ENCODE results near the gene LST1. TPM values are rescaled to one million over a fixed set of nuclear protein-coding genes. Genes with fewer than 3 reads are reported as not detected.

LST1 gene
- total RNA-seq, 4 donors from 2014 or later, result 1.6 to 22.3 (median 4.1) TPM; not detected in 1

DNA sequence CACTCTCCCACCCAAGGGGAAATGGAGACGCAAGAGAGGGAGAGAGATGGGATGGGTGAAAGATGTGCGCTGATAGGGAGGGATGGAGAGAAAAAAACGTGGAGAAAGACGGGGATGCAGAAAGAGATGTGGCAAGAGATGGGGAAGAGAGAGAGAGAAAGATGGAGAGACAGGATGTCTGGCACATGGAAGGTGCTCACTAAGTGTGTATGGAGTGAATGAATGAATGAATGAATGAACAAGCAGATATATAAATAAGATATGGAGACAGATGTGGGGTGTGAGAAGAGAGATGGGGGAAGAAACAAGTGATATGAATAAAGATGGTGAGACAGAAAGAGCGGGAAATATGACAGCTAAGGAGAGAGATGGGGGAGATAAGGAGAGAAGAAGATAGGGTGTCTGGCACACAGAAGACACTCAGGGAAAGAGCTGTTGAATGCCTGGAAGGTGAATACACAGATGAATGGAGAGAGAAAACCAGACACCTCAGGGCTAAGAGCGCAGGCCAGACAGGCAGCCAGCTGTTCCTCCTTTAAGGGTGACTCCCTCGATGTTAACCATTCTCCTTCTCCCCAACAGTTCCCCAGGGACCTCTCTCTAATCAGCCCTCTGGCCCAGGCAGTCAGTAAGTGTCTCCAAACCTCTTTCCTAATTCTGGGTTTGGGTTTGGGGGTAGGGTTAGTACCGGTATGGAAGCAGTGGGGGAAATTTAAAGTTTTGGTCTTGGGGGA lies 10.0 kb upstream of the LST1 start:
- Histone ChIP-seq H3K4me1 (peaks cover 0 to 5% of the 10 kb centered on the region in 2 donors), H3K9me3 (no peaks in the 10 kb centered on the region), H3K36me3 (no peaks in the 10 kb centered on the region), H3K4me3 (peak overlapping the region in 2 of 4 donors; percentile 22 to 44), H3K27ac (peak overlapping the region in 2 of 4 donors; percentile 58 to 61), H3K27me3 (no peaks in the 10 kb centered on the region)
- TF ChIP-seq, protein P1, sequence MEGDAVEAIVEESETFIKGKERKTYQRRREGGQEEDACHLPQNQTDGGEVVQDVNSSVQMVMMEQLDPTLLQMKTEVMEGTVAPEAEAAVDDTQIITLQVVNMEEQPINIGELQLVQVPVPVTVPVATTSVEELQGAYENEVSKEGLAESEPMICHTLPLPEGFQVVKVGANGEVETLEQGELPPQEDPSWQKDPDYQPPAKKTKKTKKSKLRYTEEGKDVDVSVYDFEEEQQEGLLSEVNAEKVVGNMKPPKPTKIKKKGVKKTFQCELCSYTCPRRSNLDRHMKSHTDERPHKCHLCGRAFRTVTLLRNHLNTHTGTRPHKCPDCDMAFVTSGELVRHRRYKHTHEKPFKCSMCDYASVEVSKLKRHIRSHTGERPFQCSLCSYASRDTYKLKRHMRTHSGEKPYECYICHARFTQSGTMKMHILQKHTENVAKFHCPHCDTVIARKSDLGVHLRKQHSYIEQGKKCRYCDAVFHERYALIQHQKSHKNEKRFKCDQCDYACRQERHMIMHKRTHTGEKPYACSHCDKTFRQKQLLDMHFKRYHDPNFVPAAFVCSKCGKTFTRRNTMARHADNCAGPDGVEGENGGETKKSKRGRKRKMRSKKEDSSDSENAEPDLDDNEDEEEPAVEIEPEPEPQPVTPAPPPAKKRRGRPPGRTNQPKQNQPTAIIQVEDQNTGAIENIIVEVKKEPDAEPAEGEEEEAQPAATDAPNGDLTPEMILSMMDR (IDR thresholded peaks at IDR 0.05 in 4 of 5, conservative IDR thresholded peaks at IDR 0.05 in 1 of 5), result no peak
- no peak for TF ChIP-seq POLR2A (IDR thresholded peaks at IDR 0.05)
- no peak for DNase-seq
- intact Hi-C loops (cut with DNase I; ENCODE audit: low total_unique reads), result no loop called here
- no peak for ATAC-seq
- in situ Hi-C loops (cut with MboI; ENCODE audit: low sequenced_read_pairs in 4 of 4), result no loop called here

GRCh38 chr6:31576897-31577578 lies 9.0 kb upstream of the LST1 start:
- TF ChIP-seq, protein P1 (IDR thresholded peaks at IDR 0.05 in 4 of 5, conservative IDR thresholded peaks at IDR 0.05 in 1 of 5), result no peak
- no peak for TF ChIP-seq POLR2A (IDR thresholded peaks at IDR 0.05)
- no peak for ATAC-seq
- H3K9me3 ChIP-seq, result no peaks in the 10 kb centered on the region
- H3K27ac ChIP-seq, result no peak overlapping the region
- H3K4me1 ChIP-seq, result peaks cover 0 to 5% of the 10 kb centered on the region in 2 donors
- H3K27me3 ChIP-seq, result no peaks in the 10 kb centered on the region
- no peaks in the 10 kb centered on the region for H3K36me3 ChIP-seq
- no peak for DNase-seq
- no peak overlapping the region for H3K4me3 ChIP-seq
- intact Hi-C loops (cut with DNase I; ENCODE audit: low total_unique reads), result no loop called here
- in situ Hi-C loops (cut with MboI; ENCODE audit: low sequenced_read_pairs in 4 of 4), result no loop called here

DNA sequence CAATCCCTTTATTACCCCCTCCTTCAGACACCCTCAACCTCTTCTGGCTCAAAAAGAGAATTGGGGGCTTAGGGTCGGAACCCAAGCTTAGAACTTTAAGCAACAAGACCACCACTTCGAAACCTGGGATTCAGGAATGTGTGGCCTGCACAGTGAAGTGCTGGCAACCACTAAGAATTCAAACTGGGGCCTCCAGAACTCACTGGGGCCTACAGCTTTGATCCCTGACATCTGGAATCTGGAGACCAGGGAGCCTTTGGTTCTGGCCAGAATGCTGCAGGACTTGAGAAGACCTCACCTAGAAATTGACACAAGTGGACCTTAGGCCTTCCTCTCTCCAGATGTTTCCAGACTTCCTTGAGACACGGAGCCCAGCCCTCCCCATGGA lies 8.5 kb upstream of the LST1 start:
- DNase-seq (no peak), ATAC-seq (no peak)
- no peaks in the 10 kb centered on the region for H3K27me3 ChIP-seq
- peaks cover 0 to 5% of the 10 kb centered on the region in 2 donors for H3K4me1 ChIP-seq
- no peak for TF ChIP-seq POLR2A (IDR thresholded peaks at IDR 0.05)
- TF ChIP-seq, protein P1 (IDR thresholded peaks at IDR 0.05 in 4 of 5, conservative IDR thresholded peaks at IDR 0.05 in 1 of 5), result no peak
- H3K27ac ChIP-seq, result no peak overlapping the region
- no peak overlapping the region for H3K4me3 ChIP-seq
- no peaks in the 10 kb centered on the region for H3K36me3 ChIP-seq
- no peaks in the 10 kb centered on the region for H3K9me3 ChIP-seq
- intact Hi-C loops (cut with DNase I; ENCODE audit: low total_unique reads), result no loop called here
- in situ Hi-C loops (cut with MboI; ENCODE audit: low sequenced_read_pairs in 4 of 4), result no loop called here

DNA sequence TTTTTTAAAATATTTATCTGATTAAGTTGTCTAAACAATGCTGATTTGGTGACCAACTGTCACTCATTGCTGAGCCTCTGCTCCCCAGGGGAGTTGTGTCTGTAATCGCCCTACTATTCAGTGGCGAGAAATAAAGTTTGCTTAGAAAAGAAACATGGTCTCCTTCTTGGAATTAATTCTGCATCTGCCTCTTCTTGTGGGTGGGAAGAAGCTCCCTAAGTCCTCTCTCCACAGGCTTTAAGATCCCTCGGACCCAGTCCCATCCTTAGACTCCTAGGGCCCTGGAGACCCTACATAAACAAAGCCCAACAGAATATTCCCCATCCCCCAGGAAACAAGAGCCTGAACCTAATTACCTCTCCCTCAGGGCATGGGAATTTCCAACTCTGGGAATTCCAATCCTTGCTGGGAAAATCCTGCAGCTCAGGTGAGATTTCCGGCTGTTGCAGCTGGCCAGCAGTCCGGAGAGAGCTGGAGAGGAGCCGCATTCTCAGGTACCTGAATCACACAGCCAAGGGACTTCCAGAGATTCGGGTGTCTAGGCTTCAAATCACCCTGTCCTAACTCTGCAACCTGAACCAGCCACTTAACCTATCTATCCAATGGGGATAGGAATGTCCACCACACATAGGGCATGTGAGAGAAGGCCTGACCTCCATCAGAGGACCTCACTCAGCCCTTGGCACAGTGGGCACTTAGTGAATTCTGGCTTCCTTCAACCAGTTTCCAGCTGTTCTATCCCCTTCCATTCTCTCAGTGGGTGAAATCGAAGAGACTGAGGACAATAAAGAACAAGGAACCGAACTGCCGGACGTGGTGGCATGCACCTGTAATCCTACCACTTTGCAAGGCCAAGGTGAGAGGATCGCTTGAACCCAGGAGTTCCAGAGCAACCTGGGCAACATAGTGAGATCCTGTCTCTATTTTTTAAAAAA lies 7.6 kb upstream of the LST1 start:
- H3K9me3 ChIP-seq, result no peaks in the 10 kb centered on the region
- no peak overlapping the region for H3K27ac ChIP-seq
- no peaks in the 10 kb centered on the region for H3K27me3 ChIP-seq
- H3K4me3 ChIP-seq, result no peak overlapping the region
- TF ChIP-seq POLR2A (IDR thresholded peaks at IDR 0.05), result no peak
- TF ChIP-seq, protein P1 (IDR thresholded peaks at IDR 0.05 in 4 of 5, conservative IDR thresholded peaks at IDR 0.05 in 1 of 5), result no peak
- in situ Hi-C loops (cut with MboI; ENCODE audit: low sequenced_read_pairs in 4 of 4), result no loop called here
- ATAC-seq, result no peak
- peaks cover 0 to 5% of the 10 kb centered on the region in 2 donors for H3K4me1 ChIP-seq
- H3K36me3 ChIP-seq, result no peaks in the 10 kb centered on the region
- no peak for DNase-seq
- intact Hi-C loops (cut with DNase I; ENCODE audit: low total_unique reads), result no loop called here

Measured in gastrocnemius medialis (tissue), 4 donors.